A549 (cell line): Measurements from ENCODE around the gene GBP4.

Experiments used
- CEBPB ChIP-seq, 2 experiments: fragments of >200 bp in 1 of 2; sonication (Bioruptor Twin) in 1 of 2; formaldehyde crosslinking in 1 of 2; IDR thresholded peaks; 2 replicates each; pipeline ENCODE4 v1.6.1; 2012 to 2016
- ESRRA ChIP-seq: fragments of 150-350 bp; IDR thresholded peaks from 2 replicates; pipeline ENCODE4 v1.6.1; 2014; ENCODE audit warnings: mild to moderate bottlenecking, low read length, borderline replicate concordance
- FOXS1 ChIP-seq: fragments of 250-450 bp; sonication (Bioruptor Pico); IDR thresholded peaks from 2 replicates; pipeline ENCODE4 v1.5.0; 2020; ENCODE audit warnings: mild to moderate bottlenecking, moderate library complexity
- POLR2A ChIP-seq: IDR thresholded peaks from 2 replicates; pipeline ENCODE4 v1.6.1; 2012; ENCODE audit warnings: mild to moderate bottlenecking, low read length
- RAD21 ChIP-seq, 2 experiments: fragments of >200 bp in 1 of 2; sonication (Bioruptor Twin) in 1 of 2; formaldehyde crosslinking in 1 of 2; IDR thresholded peaks in 1 of 2; conservative IDR thresholded peaks in 1 of 2; 2 replicates in 1 of 2; 3 replicates in 1 of 2; pipeline ENCODE4 v1.6.1; 2012 to 2018; ENCODE audit warnings: inconsistent platforms in 1 of 2
- TFCP2L1 ChIP-seq: fragments of 250-450 bp; sonication (Bioruptor Pico); IDR thresholded peaks from 2 replicates; pipeline ENCODE4 v1.5.0; 2021; ENCODE audit warnings: mild to moderate bottlenecking
- TF ChIP-seq, protein P1 (sequence below): fragments of >200 bp; sonication (Bioruptor Twin); formaldehyde crosslinking; IDR thresholded peaks from 3 replicates; pipeline ENCODE4 v1.5.1; 2016

GRCh38 chr1:89170170-89171066 lies 28.3 kb downstream of the GBP4 start:
- TF ChIP-seq, protein P1, sequence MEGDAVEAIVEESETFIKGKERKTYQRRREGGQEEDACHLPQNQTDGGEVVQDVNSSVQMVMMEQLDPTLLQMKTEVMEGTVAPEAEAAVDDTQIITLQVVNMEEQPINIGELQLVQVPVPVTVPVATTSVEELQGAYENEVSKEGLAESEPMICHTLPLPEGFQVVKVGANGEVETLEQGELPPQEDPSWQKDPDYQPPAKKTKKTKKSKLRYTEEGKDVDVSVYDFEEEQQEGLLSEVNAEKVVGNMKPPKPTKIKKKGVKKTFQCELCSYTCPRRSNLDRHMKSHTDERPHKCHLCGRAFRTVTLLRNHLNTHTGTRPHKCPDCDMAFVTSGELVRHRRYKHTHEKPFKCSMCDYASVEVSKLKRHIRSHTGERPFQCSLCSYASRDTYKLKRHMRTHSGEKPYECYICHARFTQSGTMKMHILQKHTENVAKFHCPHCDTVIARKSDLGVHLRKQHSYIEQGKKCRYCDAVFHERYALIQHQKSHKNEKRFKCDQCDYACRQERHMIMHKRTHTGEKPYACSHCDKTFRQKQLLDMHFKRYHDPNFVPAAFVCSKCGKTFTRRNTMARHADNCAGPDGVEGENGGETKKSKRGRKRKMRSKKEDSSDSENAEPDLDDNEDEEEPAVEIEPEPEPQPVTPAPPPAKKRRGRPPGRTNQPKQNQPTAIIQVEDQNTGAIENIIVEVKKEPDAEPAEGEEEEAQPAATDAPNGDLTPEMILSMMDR, result no peak
- TF ChIP-seq TFCP2L1 (CRISPR knock-in tag) (no peak), RAD21 (conservative IDR thresholded peaks at IDR 0.05 in 1 of 2, IDR thresholded peaks at IDR 0.05 in 1 of 2) (no peak), FOXS1 (no peak), CEBPB (IDR thresholded peaks at IDR 0.05) (no peak), POLR2A (no peak), ESRRA (no peak)
